IMR-90 (cell line): ENCODE results near the gene B4GALT1. TPM values are rescaled to one million over a fixed set of nuclear protein-coding genes. Genes with fewer than 3 reads are reported as not detected.

Source experiments
- CHD1 ChIP-seq: IDR thresholded peaks from 2 replicates; pipeline ENCODE4 v1.6.1; 2012; ENCODE audit warnings: low read depth, low read length, improper control_type of control experiment
- ELK1 ChIP-seq: fragments of 150-350 bp; IDR thresholded peaks from 2 replicates; pipeline ENCODE4 v1.6.1; 2016; ENCODE audit warnings: low read depth, mild to moderate bottlenecking, low read length, moderate library complexity, borderline replicate concordance
- RFX5 ChIP-seq: IDR thresholded peaks from 2 replicates; pipeline ENCODE4 v1.8.0; 2012; ENCODE audit warnings: low read depth, mild to moderate bottlenecking, low read length, moderate library complexity
- polyA plus RNA-seq, 3 experiments: library from polyadenylated mRNA; depleted of rRNA; stranded (reverse); fragments of >200 nt; gene quantifications; 2 replicates each; pipeline ENCODE4 v1.2.3, GENCODE V29; 2012; ENCODE audit warnings: low replicate concordance in 1 of 3
- total RNA-seq: library from RNA; depleted of rRNA; stranded (reverse); fragments of >200 nt; gene quantifications from 2 replicates; pipeline ENCODE4 v1.2.3, GENCODE V29; 2012

Gene B4GALT1
- total and polyA plus RNA-seq, 2 of the 4 experiments (the other 2 are of a cell fraction) = 8.8 to 37.8 TPM

- TF ChIP-seq ELK1 = no peak
- no peak for TF ChIP-seq RFX5
- no peak for TF ChIP-seq CHD1
Measured at GRCh38 chr9:33082128-33082527, 85.0 kb downstream of the B4GALT1 start (continued).
